Mammary epithelial cell (primary cell): Measurements from ENCODE around the gene BMAL2.

Experiments used
- CTCF ChIP-seq, 2 donors: IDR thresholded peaks in 1 of 2; conservative IDR thresholded peaks in 1 of 2; 2 replicates each; pipeline ENCODE4 v1.5.1; 2011 to 2012; ENCODE audit warnings: inconsistent platforms in 2 of 2, low read length in 2 of 2, mild to moderate bottlenecking in 2 of 2, control low read depth in 1 of 2, low read depth in 1 of 2; ENCODE audit not compliant: insufficient read depth in 1 of 2; ENCODE audit errors: extremely low read depth in 1 of 2
- EZH2 ChIP-seq: IDR thresholded peaks from 2 replicates; pipeline ENCODE4 v1.6.1; 2012; ENCODE audit warnings: low read length, inconsistent platforms, borderline replicate concordance

GRCh38 chr12:27336282-27336653 is 3.6 kb downstream of the BMAL2 start:
- TF ChIP-seq CTCF (conservative IDR thresholded peaks at IDR 0.05 in 1 of 2, IDR thresholded peaks at IDR 0.05 in 1 of 2; ENCODE audit: extremely low read depth in 1 of 2, insufficient read depth in 1 of 2, low read depth in 1 of 2, low read length in 2 of 2) (no peak), EZH2 (no peak)
